ENCODE measurements around the gene CELSR2.

CELSR2 gene

DNA sequence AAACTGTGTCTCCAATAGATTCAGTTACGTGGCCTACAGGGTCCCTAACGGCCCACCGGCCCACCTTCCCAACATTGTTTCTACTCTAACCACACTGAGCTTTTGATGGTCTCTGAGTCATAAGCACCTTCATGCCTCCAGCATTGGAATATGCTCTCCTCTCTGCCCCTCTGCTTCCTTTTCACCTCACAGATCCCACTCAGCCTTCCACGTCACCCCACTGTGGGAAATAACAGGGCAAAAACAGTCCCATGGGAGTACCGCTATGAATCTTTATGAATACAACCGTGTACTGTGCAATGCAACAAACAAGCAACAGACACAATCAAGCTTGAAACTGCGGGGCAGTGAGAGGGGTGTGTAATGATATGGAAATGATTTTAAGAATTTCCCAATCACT, 40.9 kb upstream of the CELSR2 start:
- H3K79me2 ChIP-seq (ENCODE audit: low read length) = no peaks in the 10 kb centered on the region
- H3K36me3 ChIP-seq (replicated peaks; ENCODE audit: insufficient read depth, low read length) = no peaks in the 10 kb centered on the region
- H3K9me3 ChIP-seq (replicated peaks; ENCODE audit: insufficient read depth, low read length) = no peaks in the 10 kb centered on the region
- H3K4me3 ChIP-seq (ENCODE audit: low read length) = no peak overlapping the region
- no peak overlapping the region for H3K4me2 ChIP-seq (ENCODE audit: low read depth, low read length)
- no peaks in the 10 kb centered on the region for H3K4me1 ChIP-seq (ENCODE audit: low read length)
- TF ChIP-seq EZH2phosphoT487 (IDR thresholded peaks at IDR 0.05; ENCODE audit: low read length) = no peak
- TF ChIP-seq, protein P1, sequence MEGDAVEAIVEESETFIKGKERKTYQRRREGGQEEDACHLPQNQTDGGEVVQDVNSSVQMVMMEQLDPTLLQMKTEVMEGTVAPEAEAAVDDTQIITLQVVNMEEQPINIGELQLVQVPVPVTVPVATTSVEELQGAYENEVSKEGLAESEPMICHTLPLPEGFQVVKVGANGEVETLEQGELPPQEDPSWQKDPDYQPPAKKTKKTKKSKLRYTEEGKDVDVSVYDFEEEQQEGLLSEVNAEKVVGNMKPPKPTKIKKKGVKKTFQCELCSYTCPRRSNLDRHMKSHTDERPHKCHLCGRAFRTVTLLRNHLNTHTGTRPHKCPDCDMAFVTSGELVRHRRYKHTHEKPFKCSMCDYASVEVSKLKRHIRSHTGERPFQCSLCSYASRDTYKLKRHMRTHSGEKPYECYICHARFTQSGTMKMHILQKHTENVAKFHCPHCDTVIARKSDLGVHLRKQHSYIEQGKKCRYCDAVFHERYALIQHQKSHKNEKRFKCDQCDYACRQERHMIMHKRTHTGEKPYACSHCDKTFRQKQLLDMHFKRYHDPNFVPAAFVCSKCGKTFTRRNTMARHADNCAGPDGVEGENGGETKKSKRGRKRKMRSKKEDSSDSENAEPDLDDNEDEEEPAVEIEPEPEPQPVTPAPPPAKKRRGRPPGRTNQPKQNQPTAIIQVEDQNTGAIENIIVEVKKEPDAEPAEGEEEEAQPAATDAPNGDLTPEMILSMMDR (IDR thresholded peaks at IDR 0.05; ENCODE audit: low read length) = no peak
- no peak for TF ChIP-seq EZH2 (optimal IDR thresholded peaks at IDR 0.05; ENCODE audit: low read depth, low read length)
- H3F3A ChIP-seq (ENCODE audit: insufficient read depth, low read length) = no peaks in the 10 kb centered on the region
- no peaks in the 10 kb centered on the region for H3K27me3 ChIP-seq (replicated peaks; ENCODE audit: insufficient read depth, low read length)
- H2AFZ ChIP-seq (ENCODE audit: low read length) = no peak overlapping the region
- H3K9me2 ChIP-seq (replicated peaks; ENCODE audit: insufficient read depth, low read length) = no peaks in the 10 kb centered on the region
- H4K20me1 ChIP-seq (ENCODE audit: insufficient read depth, low read length) = no peaks in the 10 kb centered on the region
- no peak overlapping the region for H3K27ac ChIP-seq (ENCODE audit: low read length)
- DNase-seq = no peak
- no peak overlapping the region for H3K9ac ChIP-seq (ENCODE audit: low read length)

DNA sequence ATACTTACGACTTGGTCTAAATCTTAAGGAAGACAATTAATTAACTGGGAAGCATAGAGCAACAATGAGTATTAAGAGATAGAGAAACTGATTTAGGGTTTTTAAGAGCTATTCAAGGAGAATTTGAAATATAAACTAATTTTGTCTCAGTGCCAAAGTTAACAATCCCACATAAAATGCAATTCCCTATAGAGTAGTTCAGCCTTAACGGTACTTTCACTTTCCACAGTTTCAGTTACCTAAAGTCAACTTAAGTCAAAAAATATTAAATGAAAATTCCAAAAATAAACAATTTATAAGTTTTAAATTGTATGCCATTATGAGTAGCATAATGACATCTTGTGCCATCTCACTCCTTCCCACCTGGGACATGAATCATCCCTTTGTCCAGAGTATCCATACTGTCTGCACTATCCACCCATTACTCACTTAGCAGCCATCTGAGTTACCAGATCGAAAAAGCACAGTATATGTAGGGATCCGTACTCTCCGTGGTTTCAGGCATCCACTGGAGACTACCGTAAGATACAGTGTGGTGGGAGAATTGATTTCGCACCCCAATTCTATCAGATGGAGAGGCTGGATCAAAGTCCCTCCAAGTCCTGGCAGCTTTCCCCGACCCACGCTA, 40.4 kb upstream of the CELSR2 start:
- H3K27me3 ChIP-seq (replicated peaks; ENCODE audit: insufficient read depth, low read length) = no peaks in the 10 kb centered on the region
- H3K9ac ChIP-seq (ENCODE audit: low read length) = no peak overlapping the region
- no peak for TF ChIP-seq EZH2phosphoT487 (IDR thresholded peaks at IDR 0.05; ENCODE audit: low read length)
- TF ChIP-seq, protein P1 (IDR thresholded peaks at IDR 0.05; ENCODE audit: low read length) = no peak
- TF ChIP-seq EZH2 (optimal IDR thresholded peaks at IDR 0.05; ENCODE audit: low read depth, low read length) = no peak
- H4K20me1 ChIP-seq (ENCODE audit: insufficient read depth, low read length) = no peaks in the 10 kb centered on the region
- no peak overlapping the region for H3K27ac ChIP-seq (ENCODE audit: low read length)
- no peaks in the 10 kb centered on the region for H3K9me2 ChIP-seq (replicated peaks; ENCODE audit: insufficient read depth, low read length)
- peaks cover 2% of the 10 kb centered on the region for H3K79me2 ChIP-seq (ENCODE audit: low read length)
- H3K4me2 ChIP-seq (ENCODE audit: low read depth, low read length) = no peak overlapping the region
- no peak overlapping the region for H3K4me3 ChIP-seq (ENCODE audit: low read length)
- H3K36me3 ChIP-seq (replicated peaks; ENCODE audit: insufficient read depth, low read length) = no peaks in the 10 kb centered on the region
- no peak for DNase-seq
- H2AFZ ChIP-seq (ENCODE audit: low read length) = no peak overlapping the region
- H3K9me3 ChIP-seq (replicated peaks; ENCODE audit: insufficient read depth, low read length) = no peaks in the 10 kb centered on the region
- H3F3A ChIP-seq (ENCODE audit: insufficient read depth, low read length) = no peaks in the 10 kb centered on the region
- no peaks in the 10 kb centered on the region for H3K4me1 ChIP-seq (ENCODE audit: low read length)

DNA sequence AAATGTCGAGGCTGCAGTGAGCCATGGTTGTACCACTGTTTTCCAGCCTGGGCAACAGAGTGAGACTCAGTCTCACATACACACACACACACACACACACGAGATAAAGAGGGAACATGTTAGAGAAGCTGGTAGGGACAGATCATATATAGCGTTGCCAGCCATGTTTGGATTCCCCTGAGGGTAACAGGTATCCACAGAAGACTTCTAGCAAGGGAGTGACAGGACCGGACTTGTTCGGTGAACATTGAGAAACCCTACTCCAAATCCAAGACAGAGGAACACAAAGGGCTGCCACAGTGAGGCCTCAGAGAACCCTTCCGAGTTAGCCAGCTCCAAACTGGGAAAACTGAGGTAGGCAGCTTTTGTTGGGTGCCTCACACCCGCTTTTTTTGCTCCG, 39.3 kb upstream of the CELSR2 start:
- Histone ChIP-seq H3K36me3 (replicated peaks; ENCODE audit: insufficient read depth, low read length) (no peaks in the 10 kb centered on the region), H3K79me2 (ENCODE audit: low read length) (peaks cover 14% of the 10 kb centered on the region), H3K9ac (ENCODE audit: low read length) (no peak overlapping the region), H3K27ac (ENCODE audit: low read length) (no peak overlapping the region), H4K20me1 (ENCODE audit: insufficient read depth, low read length) (no peaks in the 10 kb centered on the region), H3K27me3 (replicated peaks; ENCODE audit: insufficient read depth, low read length) (no peaks in the 10 kb centered on the region), H3K9me2 (replicated peaks; ENCODE audit: insufficient read depth, low read length) (no peaks in the 10 kb centered on the region), H3K9me3 (replicated peaks; ENCODE audit: insufficient read depth, low read length) (no peaks in the 10 kb centered on the region), H3K4me1 (ENCODE audit: low read length) (0 out of 2 replicates have a peak, but pooled peaks cover 1% of the 10 kb centered on the region), H3K4me2 (ENCODE audit: low read depth, low read length) (no peak overlapping the region), H3K4me3 (ENCODE audit: low read length) (no peak overlapping the region), H2AFZ (ENCODE audit: low read length) (no peak overlapping the region), H3F3A (ENCODE audit: insufficient read depth, low read length) (no peaks in the 10 kb centered on the region)
- TF ChIP-seq, protein P1 (IDR thresholded peaks at IDR 0.05; ENCODE audit: low read length) = no peak
- TF ChIP-seq EZH2 (optimal IDR thresholded peaks at IDR 0.05; ENCODE audit: low read depth, low read length) (no peak), EZH2phosphoT487 (IDR thresholded peaks at IDR 0.05; ENCODE audit: low read length) (no peak)
- DNase-seq = no peak
